ENCODE results near the gene GPR3.
"Not testable (repeated sequence)": the region's sequence is repeated elsewhere in the genome, so short reads cannot be mapped to it uniquely, and the experiment has no call there.

Gene GPR3

GRCh38 chr1:27380766-27381733 lies 11.4 kb upstream of the GPR3 start:
- no peak for DNase-seq

GRCh38 chr1:27381969-27382762 lies 10.3 kb upstream of the GPR3 start:
- DNase-seq, result no peak

GRCh38 chr1:27383039-27383605 lies 9.3 kb upstream of the GPR3 start, which contains the start of gene CD164L2:
CD164L2 (minus strand) TSS chr1:27383333; CDS start chr1:27383239, 94 bp downstream.
- peak; percentile 84 for DNase-seq

GRCh38 chr1:27383661-27384060 lies 8.8 kb upstream of the GPR3 start:
- DNase-seq, result no peak

GRCh38 chr1:27384797-27385196 lies 7.6 kb upstream of the GPR3 start:
- not testable (repeated sequence) for DNase-seq

GRCh38 chr1:27388337-27389005 lies 4.0 kb upstream of the GPR3 start:
- DNase-seq, result peak; percentile 92

GRCh38 chr1:27391511-27392095 lies 819 bp upstream of the GPR3 start:
- no peak for DNase-seq

- DNase-seq, result no peak
Observed at GRCh38 chr1:27392778-27393635, 585 bp downstream of the GPR3 start.

- no peak for DNase-seq
Observed at GRCh38 chr1:27393641-27394281, 1.3 kb downstream of the GPR3 start.

- DNase-seq, result no peak
Observed at GRCh38 chr1:27394282-27394658, 1.8 kb downstream of the GPR3 start.

GRCh38 chr1:27394925-27395324 lies 2.5 kb downstream of the GPR3 start:
- no peak for DNase-seq

- DNase-seq, result peak; percentile 92
Observed at GRCh38 chr1:27395441-27396195, 3.2 kb downstream of the GPR3 start.

GRCh38 chr1:27397110-27397509 lies 4.7 kb downstream of the GPR3 start:
- DNase-seq, result no peak

GRCh38 chr1:27397749-27398148 lies 5.3 kb downstream of the GPR3 start:
- DNase-seq, result no peak

GRCh38 chr1:27398405-27399149 lies 6.2 kb downstream of the GPR3 start:
- DNase-seq, result no peak

GRCh38 chr1:27399251-27400025 lies 7.0 kb downstream of the GPR3 start:
- no peak for DNase-seq

- DNase-seq, result no peak
Observed at GRCh38 chr1:27400082-27400962, 7.9 kb downstream of the GPR3 start.

- no peak for DNase-seq
Observed at GRCh38 chr1:27400963-27401341, 8.5 kb downstream of the GPR3 start.

Data from activated effector memory CD4-positive, alpha-beta T cell treated with anti-CD3 and anti-CD28 coated beads, Interleukin-2, amount 50 U/mL, for 16 hours (primary cell).